HT1080 (cell line): ENCODE measurements around the gene RILPL1. TPM values are rescaled to one million over a fixed set of nuclear protein-coding genes. Genes with fewer than 3 reads are reported as not detected.
"Not testable (repeated sequence)": the region's sequence is repeated elsewhere in the genome, so short reads cannot be mapped to it uniquely, and the experiment has no call there.

Experiments
- DNase-seq: peaks from one replicate; pipeline ENCODE4 v3.0.0-alpha.2; 2015; ENCODE audit warnings: low read depth
- small RNA-seq: library from RNA; depleted of rRNA; stranded (forward); fragments of <200 nt; gene quantifications from one replicate; pipeline ENCODE3, GENCODE V24; 2014
- total RNA-seq: library from RNA; depleted of rRNA; stranded (reverse); fragments of >200 nt; shearing (Covaris generic); gene quantifications from 2 replicates; pipeline ENCODE4 v1.2.3, GENCODE V29; 2014; rRNA removed

The RILPL1 gene
- total RNA-seq, 1 experiment from 2014 or later: 11.7 TPM

GRCh38 chr12:123431951-123432817 lies 101.3 kb downstream of the RILPL1 start:
- not testable (repeated sequence) for DNase-seq

GRCh38 chr12:123429101-123429500 lies 104.4 kb downstream of the RILPL1 start:
- DNase-seq: not testable (repeated sequence)

GRCh38 chr12:123428591-123428990 lies 104.9 kb downstream of the RILPL1 start:
- no peak for DNase-seq

GRCh38 chr12:123427036-123427769 lies 106.3 kb downstream of the RILPL1 start:
- DNase-seq: no peak

- no peak for DNase-seq
Observed at GRCh38 chr12:123421314-123421713, 112.2 kb downstream of the RILPL1 start.

Small RNA genes lying within 50 kb of the gene (small RNA-seq; reads per million reads assigned to genes)
- gene AC145423.2 (not detected), gene MIR3908 (not detected)

Other genes starting within 250 kb of the RILPL1 start
- 24.0 and 29.0 TPM in 2 replicates for gene SBNO1, start 168.9 kb downstream of the RILPL1 start, total RNA-seq
- gene KMT5A, start 149.6 kb downstream of the RILPL1 start, total RNA-seq: 55.1 and 62.9 TPM in 2 replicates
- 4.7 and 5.5 TPM in 2 replicates for gene RILPL2, start 97.0 kb downstream of the RILPL1 start, total RNA-seq
- gene SNRNP35, start 75.6 kb downstream of the RILPL1 start, total RNA-seq: 12.8 and 16.6 TPM in 2 replicates
- gene TMED2, start 50.8 kb upstream of the RILPL1 start, total RNA-seq: 203 and 218 TPM in 2 replicates
- 35.5 and 41.7 TPM in 2 replicates for gene DDX55, start 68.4 kb upstream of the RILPL1 start, total RNA-seq
- gene EIF2B1, start 100.0 kb upstream of the RILPL1 start, total RNA-seq: 158 and 170 TPM in 2 replicates
- gene GTF2H3, start 100.1 kb upstream of the RILPL1 start, total RNA-seq: 48.7 and 63.1 TPM in 2 replicates
- 4.9 and 6.1 TPM in 2 replicates for gene TCTN2, start 137.4 kb upstream of the RILPL1 start, total RNA-seq
- 18.0 and 19.3 TPM in 2 replicates for gene ATP6V0A2, start 178.6 kb upstream of the RILPL1 start, total RNA-seq
- gene DNAH10, start 228.6 kb upstream of the RILPL1 start, total RNA-seq: 0.14 TPM in 1 of 2 replicates, not detected in the other